ENCODE measurements around the gene STARD4. TPM values are rescaled to one million over a fixed set of nuclear protein-coding genes. Genes with fewer than 3 reads are reported as not detected.
A peak's percentile ranks its signal among the peaks of the same experiment; 100 is the strongest.

STARD4 gene
- total RNA-seq (10 to 100 TPM; 11.1 to 70.8 (median 17.1) TPM), polyA plus RNA-seq (1 to 10 TPM; 3.7 to 6.5 TPM), total RNA-seq (26.1 reads per million, percentile 56 among the genes with 10 or more reads in this experiment)

- intact Hi-C loops (cut with micrococcal nuclease) = loop anchor here (1.0 to 10.0 kb wide), 16 partner anchors 8 to 2002 kb away; partner anchors contain the start of genes MAN2A1 (in 2 of the 2), NREP (in 2 of the 2), SLC25A46 (in 2 of the 2) and WDR36 (in 2 of the 2)
- Histone ChIP-seq H3K4me3 (ENCODE audit: low read length) (peak within 1 kb of the TSS; percentile 81), H3K9me3 (ENCODE audit: control insufficient read depth in 2 of 3, low read length in 3 of 3) (no peaks in the 10 kb centered on the region), H3K27ac (ENCODE audit: low read depth, low read length) (peak within 1 kb of the TSS; percentile 73), H3K27me3 (ENCODE audit: control insufficient read depth in 2 of 2, insufficient read depth in 2 of 2, low read length in 2 of 2) (no peaks in the 10 kb centered on the region), H3K36me3 (ENCODE audit: control insufficient read depth in 2 of 3, insufficient read depth in 3 of 3, low read length in 3 of 3) (no peaks in the 10 kb centered on the region), H3K4me1 (ENCODE audit: control insufficient read depth in 2 of 2, insufficient read depth in 2 of 2, low read length in 2 of 2) (peaks cover 0 to 14% of the 10 kb centered on the region in 2 donors)
- Mint-ChIP-seq H3K4me3 (peak within 1 kb of the TSS; percentile 91 to 100 (median 98)), H3K27ac (peak within 1 kb of the TSS; percentile 90 to 98 (median 94)), H3K9me3 (no peaks in the 10 kb centered on the region), H3K36me3 (peaks cover 0 to 12% (median 0%) of the 10 kb centered on the region in 5 donors), H3K4me1 (peaks cover 17 to 53% (median 28%) of the 10 kb centered on the region in 7 donors), H3K27me3 (no peaks in the 10 kb centered on the region)
- peak; percentile 97 for ATAC-seq
- DNase-seq = peak; percentile 79 to 94 (median 92)
- ChIA-PET POLR2A (interaction anchor here (0.6 to 1.7 kb wide), 6 partner anchors 16 to 1466 kb away, joined by 4 to 6 read pairs (median 4); partner anchors contain the start of gene WDR36), CTCF (interaction anchor here (1.7 to 3.4 kb wide), 2 partner anchors 19 to 354 kb away, joined by 5 to 10 read pairs; no protein-coding TSS in a partner anchor)
Measured at GRCh38 chr5:111512375-111513130, at the start of gene STARD4. TSS of gene STARD4 (minus strand) at chr5:111512535. CDS start at chr5:111507433, 5,102 bp downstream.

GRCh38 chr5:111559680-111560079 lies 47.3 kb upstream of the STARD4 start:
- H3K27ac Mint-ChIP-seq = no peak overlapping the region
- DNase-seq = no peak
- H3K27me3 ChIP-seq (ENCODE audit: control insufficient read depth in 2 of 2, insufficient read depth in 2 of 2, low read length in 2 of 2) = peaks cover 0 to 5% of the 10 kb centered on the region in 2 donors
- no peaks in the 10 kb centered on the region for H3K4me1 Mint-ChIP-seq
- H3K4me3 ChIP-seq (ENCODE audit: low read length) = no peak overlapping the region
- H3K9me3 ChIP-seq (ENCODE audit: control insufficient read depth in 2 of 3, low read length in 3 of 3) = no peaks in the 10 kb centered on the region
- CTCF ChIA-PET = interaction anchor here (1.1 kb wide), 1 partner anchor 9 kb away, joined by 4 read pairs; no protein-coding TSS in a partner anchor
- H3K36me3 ChIP-seq (ENCODE audit: control insufficient read depth in 2 of 3, insufficient read depth in 3 of 3, low read length in 3 of 3) = no peaks in the 10 kb centered on the region
- H3K4me3 Mint-ChIP-seq = no peak overlapping the region
- intact Hi-C loops (cut with micrococcal nuclease) = loop anchor here in 1 of 2 donors (10.0 kb wide), 1 partner anchor 265 kb away; no protein-coding TSS in a partner anchor
- peaks cover 0 to 11% (median 8%) of the 10 kb centered on the region in 5 donors for H3K36me3 Mint-ChIP-seq
- ATAC-seq = no peak
- peaks cover 5 to 23% (median 12%) of the 10 kb centered on the region in 5 donors for H3K27me3 Mint-ChIP-seq
- H3K9me3 Mint-ChIP-seq = peaks cover 0 to 15% (median 11%) of the 10 kb centered on the region in 11 donors
- no peaks in the 10 kb centered on the region for H3K4me1 ChIP-seq (ENCODE audit: control insufficient read depth in 2 of 2, insufficient read depth in 2 of 2, low read length in 2 of 2)
- no peak overlapping the region for H3K27ac ChIP-seq (ENCODE audit: low read depth, low read length)
- POLR2A ChIA-PET = no interaction called here

GRCh38 chr5:111557686-111558085 lies 45.4 kb upstream of the STARD4 start:
- ChIA-PET CTCF (interaction anchor here (1.2 kb wide), 1 partner anchor 10 kb away, joined by 4 read pairs; no protein-coding TSS in a partner anchor), POLR2A (no interaction called here)
- H3K27me3 Mint-ChIP-seq = peaks cover 5 to 23% (median 12%) of the 10 kb centered on the region in 5 donors
- no peak overlapping the region for H3K27ac ChIP-seq (ENCODE audit: low read depth, low read length)
- no peaks in the 10 kb centered on the region for H3K4me1 Mint-ChIP-seq
- no peak for ATAC-seq
- H3K4me1 ChIP-seq (ENCODE audit: control insufficient read depth in 2 of 2, insufficient read depth in 2 of 2, low read length in 2 of 2) = no peaks in the 10 kb centered on the region
- DNase-seq = no peak
- H3K4me3 ChIP-seq (ENCODE audit: low read length) = no peak overlapping the region
- H3K9me3 Mint-ChIP-seq = peaks cover 0 to 16% (median 11%) of the 10 kb centered on the region in 11 donors
- H3K27ac Mint-ChIP-seq = no peak overlapping the region
- H3K36me3 Mint-ChIP-seq = peaks cover 0 to 11% (median 8%) of the 10 kb centered on the region in 5 donors
- no peaks in the 10 kb centered on the region for H3K9me3 ChIP-seq (ENCODE audit: control insufficient read depth in 2 of 3, low read length in 3 of 3)
- H3K27me3 ChIP-seq (ENCODE audit: control insufficient read depth in 2 of 2, insufficient read depth in 2 of 2, low read length in 2 of 2) = peaks cover 0 to 5% of the 10 kb centered on the region in 2 donors
- intact Hi-C loops (cut with micrococcal nuclease) = loop anchor here in 1 of 2 donors (10.0 kb wide), 1 partner anchor 267 kb away; no protein-coding TSS in a partner anchor
- no peak overlapping the region for H3K4me3 Mint-ChIP-seq
- no peaks in the 10 kb centered on the region for H3K36me3 ChIP-seq (ENCODE audit: control insufficient read depth in 2 of 3, insufficient read depth in 3 of 3, low read length in 3 of 3)

- H3K36me3 Mint-ChIP-seq = peaks cover 0 to 11% (median 8%) of the 10 kb centered on the region in 5 donors
- no peak overlapping the region for H3K27ac ChIP-seq (ENCODE audit: low read depth, low read length)
- no peak overlapping the region for H3K27ac Mint-ChIP-seq
Measured at GRCh38 chr5:111557111-111557510, 44.8 kb upstream of the STARD4 start.

GRCh38 chr5:111556501-111556900 lies 44.2 kb upstream of the STARD4 start:
- no peak overlapping the region for H3K4me3 ChIP-seq (ENCODE audit: low read length)
- no peak overlapping the region for H3K27ac ChIP-seq (ENCODE audit: low read depth, low read length)
- Mint-ChIP-seq H3K4me1 (peaks cover 4 to 7% (median 6%) of the 10 kb centered on the region in 7 donors), H3K27ac (no peak overlapping the region), H3K36me3 (peaks cover 0 to 11% (median 8%) of the 10 kb centered on the region in 5 donors), H3K27me3 (peaks cover 2 to 21% (median 8%) of the 10 kb centered on the region in 5 donors), H3K4me3 (no peak overlapping the region), H3K9me3 (peaks cover 0 to 16% (median 11%) of the 10 kb centered on the region in 11 donors)
- H3K9me3 ChIP-seq (ENCODE audit: control insufficient read depth in 2 of 3, low read length in 3 of 3) = no peaks in the 10 kb centered on the region
- no peaks in the 10 kb centered on the region for H3K36me3 ChIP-seq (ENCODE audit: control insufficient read depth in 2 of 3, insufficient read depth in 3 of 3, low read length in 3 of 3)
- ATAC-seq (no peak), DNase-seq (no peak)
- intact Hi-C loops (cut with micrococcal nuclease) = loop anchor here in 1 of 2 donors (10.0 kb wide), 1 partner anchor 268 kb away; no protein-coding TSS in a partner anchor
- peaks cover 0 to 2% of the 10 kb centered on the region in 2 donors for H3K4me1 ChIP-seq (ENCODE audit: control insufficient read depth in 2 of 2, insufficient read depth in 2 of 2, low read length in 2 of 2)
- H3K27me3 ChIP-seq (ENCODE audit: control insufficient read depth in 2 of 2, insufficient read depth in 2 of 2, low read length in 2 of 2) = peaks cover 0 to 5% of the 10 kb centered on the region in 2 donors
- ChIA-PET CTCF (interaction anchor here (1.3 kb wide), 1 partner anchor 586 kb away, joined by 3 read pairs; no protein-coding TSS in a partner anchor), POLR2A (interaction anchor here (0.6 kb wide), 1 partner anchor 288 kb away, joined by 3 read pairs; no protein-coding TSS in a partner anchor)

More at GRCh38 chr5:111557111-111557510, 44.8 kb upstream of the STARD4 start:
- no peak for DNase-seq
- Mint-ChIP-seq H3K4me1 (peaks cover 0 to under 1% (median 0%) of the 10 kb centered on the region in 7 donors), H3K27me3 (peaks cover 5 to 23% (median 8%) of the 10 kb centered on the region in 5 donors), H3K9me3 (peaks cover 0 to 16% (median 11%) of the 10 kb centered on the region in 11 donors), H3K4me3 (no peak overlapping the region)
- H3K9me3 ChIP-seq (ENCODE audit: control insufficient read depth in 2 of 3, low read length in 3 of 3) = no peaks in the 10 kb centered on the region
- no peak overlapping the region for H3K4me3 ChIP-seq (ENCODE audit: low read length)
- no peaks in the 10 kb centered on the region for H3K4me1 ChIP-seq (ENCODE audit: control insufficient read depth in 2 of 2, insufficient read depth in 2 of 2, low read length in 2 of 2)
- ChIA-PET CTCF (interaction anchor here (1.2 kb wide), 1 partner anchor 9 kb away, joined by 4 read pairs; no protein-coding TSS in a partner anchor), POLR2A (no interaction called here)
- peaks cover 0 to 5% of the 10 kb centered on the region in 2 donors for H3K27me3 ChIP-seq (ENCODE audit: control insufficient read depth in 2 of 2, insufficient read depth in 2 of 2, low read length in 2 of 2)
- intact Hi-C loops (cut with micrococcal nuclease) = loop anchor here in 1 of 2 donors (10.0 kb wide), 1 partner anchor 268 kb away; no protein-coding TSS in a partner anchor
- ATAC-seq = no peak
- H3K36me3 ChIP-seq (ENCODE audit: control insufficient read depth in 2 of 3, insufficient read depth in 3 of 3, low read length in 3 of 3) = no peaks in the 10 kb centered on the region

GRCh38 chr5:111555760-111556159 lies 43.4 kb upstream of the STARD4 start:
- POLR2A ChIA-PET = interaction anchor here (0.6 kb wide), 1 partner anchor 287 kb away, joined by 3 read pairs; no protein-coding TSS in a partner anchor
- Histone ChIP-seq H3K4me3 (ENCODE audit: low read length) (no peak overlapping the region), H3K36me3 (ENCODE audit: control insufficient read depth in 2 of 3, insufficient read depth in 3 of 3, low read length in 3 of 3) (no peaks in the 10 kb centered on the region), H3K9me3 (ENCODE audit: control insufficient read depth in 2 of 3, low read length in 3 of 3) (no peaks in the 10 kb centered on the region), H3K27me3 (ENCODE audit: control insufficient read depth in 2 of 2, insufficient read depth in 2 of 2, low read length in 2 of 2) (peaks cover 0 to 5% of the 10 kb centered on the region in 2 donors), H3K4me1 (ENCODE audit: control insufficient read depth in 2 of 2, insufficient read depth in 2 of 2, low read length in 2 of 2) (peaks cover 0 to 9% of the 10 kb centered on the region in 2 donors), H3K27ac (ENCODE audit: low read depth, low read length) (no peak overlapping the region)
- no peak overlapping the region for H3K27ac Mint-ChIP-seq
- H3K27me3 Mint-ChIP-seq = peaks cover 0 to 20% (median 8%) of the 10 kb centered on the region in 5 donors
- H3K4me3 Mint-ChIP-seq = no peak overlapping the region
- ATAC-seq (no peak), DNase-seq (no peak)
- H3K36me3 Mint-ChIP-seq = peaks cover 0 to 11% (median 8%) of the 10 kb centered on the region in 5 donors
- intact Hi-C loops (cut with micrococcal nuclease) = loop anchor here in 1 of 2 donors (10.0 kb wide), 1 partner anchor 269 kb away; no protein-coding TSS in a partner anchor
- peaks cover 6 to 14% (median 14%) of the 10 kb centered on the region in 7 donors for H3K4me1 Mint-ChIP-seq
- H3K9me3 Mint-ChIP-seq = peaks cover 0 to 16% (median 11%) of the 10 kb centered on the region in 11 donors
- CTCF ChIA-PET = interaction anchor here (1.3 kb wide), 1 partner anchor 586 kb away, joined by 3 read pairs; no protein-coding TSS in a partner anchor

Data from naive thymus-derived CD4-positive, alpha-beta T cell (primary cell).